ENCODE measurements around the gene ADGRL3. TPM values are rescaled to one million over a fixed set of nuclear protein-coding genes. Genes with fewer than 3 reads are reported as not detected.

ADGRL3 gene
- total and polyA plus RNA-seq, 2 donors (not counting 1 experiment from before 2014, with no cell fraction given) = under 0.01 to 0.05 TPM

DNA sequence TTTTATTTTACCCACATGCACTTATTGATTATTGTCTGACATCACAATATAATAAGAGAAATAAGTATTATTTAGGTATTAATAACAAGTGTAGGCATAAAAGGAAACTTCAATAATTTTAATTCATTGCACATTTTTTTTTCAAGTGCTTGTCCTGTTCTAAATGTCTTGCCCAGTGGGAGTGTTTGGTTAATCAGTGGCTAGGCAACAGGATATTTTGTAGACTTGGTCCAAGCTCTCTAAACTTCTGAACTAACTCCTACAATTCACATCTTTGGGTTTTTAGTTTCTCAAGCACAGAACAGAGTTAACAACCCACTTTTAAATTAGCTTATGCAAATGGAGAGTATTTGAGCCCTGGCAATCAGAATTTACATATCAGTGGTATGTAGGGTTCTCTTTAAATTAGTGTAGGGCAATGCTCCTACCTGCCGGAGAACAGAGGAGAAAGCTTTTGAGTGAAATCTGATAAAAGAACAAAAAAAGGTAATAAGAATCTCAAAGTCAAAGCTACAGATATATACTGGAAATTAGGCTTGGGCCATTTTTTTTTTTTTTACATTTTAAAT, 353.5 kb downstream of the ADGRL3 start:
- no peak overlapping the region for H3K4me2 ChIP-seq (ENCODE audit: extremely low read depth, insufficient read depth, low read length)
- no peaks in the 10 kb centered on the region for H3K4me1 ChIP-seq (ENCODE audit: control insufficient read depth, extremely low read depth, insufficient read depth, low read length)

DNA sequence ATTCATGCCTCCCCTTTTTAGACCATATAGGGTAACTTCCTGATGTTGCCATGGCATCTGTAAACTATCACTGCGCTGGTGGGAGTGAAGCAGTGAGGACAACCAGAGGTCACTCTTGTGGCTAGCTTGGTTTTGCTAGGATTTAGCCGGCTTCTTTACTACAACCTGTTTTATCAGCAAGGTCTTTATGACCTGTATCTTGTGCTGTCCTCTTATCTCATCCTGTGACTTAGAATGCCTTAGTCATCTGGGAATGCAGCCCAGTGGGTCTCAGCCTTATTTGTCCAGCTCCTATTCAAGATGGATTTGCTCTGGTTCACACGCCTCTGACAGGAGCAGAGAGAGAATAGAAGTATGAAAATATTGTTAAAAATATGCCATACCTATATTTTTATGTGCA, 355.7 kb downstream of the ADGRL3 start:
- Histone ChIP-seq H3K4me1 (ENCODE audit: control insufficient read depth, extremely low read depth, insufficient read depth, low read length) (no peaks in the 10 kb centered on the region), H3K4me3 (replicated peaks in 1 of 4; ENCODE audit: control extremely low read depth in 1 of 4, insufficient read depth in 1 of 4, low read depth in 3 of 4, low read length in 4 of 4) (no peak overlapping the region), H3K4me2 (ENCODE audit: extremely low read depth, insufficient read depth, low read length) (no peak overlapping the region), H3K27me3 (ENCODE audit: control insufficient read depth, insufficient read depth, low read length) (no peaks in the 10 kb centered on the region), H3K79me2 (ENCODE audit: control insufficient read depth, insufficient read depth, low read length) (no peaks in the 10 kb centered on the region), H3K9me3 (ENCODE audit: control insufficient read depth, insufficient read depth, low read depth, low read length) (no peaks in the 10 kb centered on the region), H2AFZ (ENCODE audit: low read length) (no peak overlapping the region), H3K36me3 (ENCODE audit: control insufficient read depth, insufficient read depth, low read length) (no peaks in the 10 kb centered on the region), H3K27ac (ENCODE audit: insufficient read depth, low read length) (no peak overlapping the region), H4K20me1 (ENCODE audit: control insufficient read depth, extremely low read depth, insufficient read depth, low read length) (no peaks in the 10 kb centered on the region), H3K9ac (ENCODE audit: insufficient read depth, low read length) (no peak overlapping the region)
- DNase-seq (ENCODE audit: low read depth in 2 of 2) = peak; percentile 58 to 87
- TF ChIP-seq EZH2 (IDR thresholded peaks at IDR 0.05; ENCODE audit: low read length, missing control alignments) = no peak
- TF ChIP-seq, protein P1, sequence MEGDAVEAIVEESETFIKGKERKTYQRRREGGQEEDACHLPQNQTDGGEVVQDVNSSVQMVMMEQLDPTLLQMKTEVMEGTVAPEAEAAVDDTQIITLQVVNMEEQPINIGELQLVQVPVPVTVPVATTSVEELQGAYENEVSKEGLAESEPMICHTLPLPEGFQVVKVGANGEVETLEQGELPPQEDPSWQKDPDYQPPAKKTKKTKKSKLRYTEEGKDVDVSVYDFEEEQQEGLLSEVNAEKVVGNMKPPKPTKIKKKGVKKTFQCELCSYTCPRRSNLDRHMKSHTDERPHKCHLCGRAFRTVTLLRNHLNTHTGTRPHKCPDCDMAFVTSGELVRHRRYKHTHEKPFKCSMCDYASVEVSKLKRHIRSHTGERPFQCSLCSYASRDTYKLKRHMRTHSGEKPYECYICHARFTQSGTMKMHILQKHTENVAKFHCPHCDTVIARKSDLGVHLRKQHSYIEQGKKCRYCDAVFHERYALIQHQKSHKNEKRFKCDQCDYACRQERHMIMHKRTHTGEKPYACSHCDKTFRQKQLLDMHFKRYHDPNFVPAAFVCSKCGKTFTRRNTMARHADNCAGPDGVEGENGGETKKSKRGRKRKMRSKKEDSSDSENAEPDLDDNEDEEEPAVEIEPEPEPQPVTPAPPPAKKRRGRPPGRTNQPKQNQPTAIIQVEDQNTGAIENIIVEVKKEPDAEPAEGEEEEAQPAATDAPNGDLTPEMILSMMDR (conservative IDR thresholded peaks at IDR 0.05 in 1 of 2, IDR thresholded peaks at IDR 0.05 in 1 of 2; ENCODE audit: low read depth in 1 of 2, low read length in 2 of 2) = no peak

More for the DNA sequence above, 353.5 kb downstream of the ADGRL3 start:
- Histone ChIP-seq H3K36me3 (ENCODE audit: control insufficient read depth, insufficient read depth, low read length) (no peaks in the 10 kb centered on the region), H3K27me3 (ENCODE audit: control insufficient read depth, insufficient read depth, low read length) (no peaks in the 10 kb centered on the region), H3K27ac (ENCODE audit: insufficient read depth, low read length) (no peak overlapping the region), H3K9me3 (ENCODE audit: control insufficient read depth, insufficient read depth, low read depth, low read length) (no peaks in the 10 kb centered on the region), H3K4me3 (replicated peaks in 1 of 4; ENCODE audit: control extremely low read depth in 1 of 4, insufficient read depth in 1 of 4, low read depth in 3 of 4, low read length in 4 of 4) (no peak overlapping the region), H4K20me1 (ENCODE audit: control insufficient read depth, extremely low read depth, insufficient read depth, low read length) (no peaks in the 10 kb centered on the region), H3K9ac (ENCODE audit: insufficient read depth, low read length) (no peak overlapping the region), H2AFZ (ENCODE audit: low read length) (no peak overlapping the region), H3K79me2 (ENCODE audit: control insufficient read depth, insufficient read depth, low read length) (no peaks in the 10 kb centered on the region)
- no peak for DNase-seq (ENCODE audit: low read depth in 2 of 2)
- TF ChIP-seq EZH2 (IDR thresholded peaks at IDR 0.05; ENCODE audit: low read length, missing control alignments) = no peak
- TF ChIP-seq, protein P1 (conservative IDR thresholded peaks at IDR 0.05 in 1 of 2, IDR thresholded peaks at IDR 0.05 in 1 of 2; ENCODE audit: low read depth in 1 of 2, low read length in 2 of 2) = no peak

- H3K27me3 ChIP-seq (ENCODE audit: control insufficient read depth, insufficient read depth, low read length) = no peaks in the 10 kb centered on the region
- no peaks in the 10 kb centered on the region for H4K20me1 ChIP-seq (ENCODE audit: control insufficient read depth, extremely low read depth, insufficient read depth, low read length)
- TF ChIP-seq, protein P1 (conservative IDR thresholded peaks at IDR 0.05 in 1 of 2, IDR thresholded peaks at IDR 0.05 in 1 of 2; ENCODE audit: low read depth in 1 of 2, low read length in 2 of 2) = no peak
- TF ChIP-seq EZH2 (IDR thresholded peaks at IDR 0.05; ENCODE audit: low read length, missing control alignments) = no peak
- H3K4me2 ChIP-seq (ENCODE audit: extremely low read depth, insufficient read depth, low read length) = no peak overlapping the region
- H3K36me3 ChIP-seq (ENCODE audit: control insufficient read depth, insufficient read depth, low read length) = no peaks in the 10 kb centered on the region
- no peaks in the 10 kb centered on the region for H3K79me2 ChIP-seq (ENCODE audit: control insufficient read depth, insufficient read depth, low read length)
- no peaks in the 10 kb centered on the region for H3K9me3 ChIP-seq (ENCODE audit: control insufficient read depth, insufficient read depth, low read depth, low read length)
- no peak for DNase-seq (ENCODE audit: low read depth in 2 of 2)
- H3K4me1 ChIP-seq (ENCODE audit: control insufficient read depth, extremely low read depth, insufficient read depth, low read length) = no peaks in the 10 kb centered on the region
- H2AFZ ChIP-seq (ENCODE audit: low read length) = no peak overlapping the region
- no peak overlapping the region for H3K4me3 ChIP-seq (replicated peaks in 1 of 4; ENCODE audit: control extremely low read depth in 1 of 4, insufficient read depth in 1 of 4, low read depth in 3 of 4, low read length in 4 of 4)
- no peak overlapping the region for H3K9ac ChIP-seq (ENCODE audit: insufficient read depth, low read length)
- H3K27ac ChIP-seq (ENCODE audit: insufficient read depth, low read length) = no peak overlapping the region
Measured at GRCh38 chr4:61556277-61556676, 356.2 kb downstream of the ADGRL3 start.
